ENCODE results near the gene LPAR1.

The LPAR1 gene

DNA sequence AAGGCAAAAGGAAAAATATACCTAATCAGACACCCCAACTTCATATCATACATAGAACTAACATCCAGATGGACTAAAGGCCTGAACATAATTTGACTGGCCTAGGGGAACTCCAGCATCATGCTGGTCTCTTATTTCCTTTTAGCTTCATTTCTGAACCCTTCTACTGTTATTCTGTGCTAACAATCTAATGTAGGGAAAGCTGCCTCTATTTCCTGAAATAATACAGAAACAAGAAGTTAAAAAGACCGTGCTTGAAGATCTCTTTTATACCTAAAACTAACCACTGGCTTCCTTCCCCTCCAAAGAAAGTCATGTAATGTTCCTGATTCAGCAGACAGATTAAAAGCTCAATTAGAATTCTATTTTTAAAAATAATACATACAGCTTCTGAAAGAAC is 36.7 kb downstream of the LPAR1 start:
- H3K4me3 ChIP-seq (ENCODE audit: low read depth, low read length): no peak overlapping the region
- no peak for TF ChIP-seq CTCF (IDR thresholded peaks at IDR 0.05; ENCODE audit: low read depth, low read length)

DNA sequence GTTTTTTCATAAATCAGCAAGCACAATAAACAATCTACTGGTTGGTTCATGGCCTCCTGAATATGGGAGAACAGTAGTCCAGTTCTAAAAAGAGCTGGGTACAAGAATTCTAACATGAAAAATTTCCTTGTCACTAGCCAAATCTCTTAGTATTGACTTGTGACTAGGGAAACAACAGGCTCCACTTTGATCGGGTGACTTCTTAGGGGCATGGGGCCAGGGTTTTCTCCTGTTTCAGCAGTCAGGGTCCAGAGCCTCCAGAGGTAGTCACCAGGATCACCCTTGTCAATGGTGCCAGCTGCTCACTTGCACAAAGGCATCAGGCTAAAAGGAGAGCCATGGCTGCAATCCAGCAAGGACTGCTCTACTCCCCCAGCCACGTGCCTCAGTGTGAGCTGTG is 38.1 kb downstream of the LPAR1 start:
- no peak for TF ChIP-seq CTCF (IDR thresholded peaks at IDR 0.05; ENCODE audit: low read depth, low read length)
- H3K4me3 ChIP-seq (ENCODE audit: low read depth, low read length): no peak overlapping the region

DNA sequence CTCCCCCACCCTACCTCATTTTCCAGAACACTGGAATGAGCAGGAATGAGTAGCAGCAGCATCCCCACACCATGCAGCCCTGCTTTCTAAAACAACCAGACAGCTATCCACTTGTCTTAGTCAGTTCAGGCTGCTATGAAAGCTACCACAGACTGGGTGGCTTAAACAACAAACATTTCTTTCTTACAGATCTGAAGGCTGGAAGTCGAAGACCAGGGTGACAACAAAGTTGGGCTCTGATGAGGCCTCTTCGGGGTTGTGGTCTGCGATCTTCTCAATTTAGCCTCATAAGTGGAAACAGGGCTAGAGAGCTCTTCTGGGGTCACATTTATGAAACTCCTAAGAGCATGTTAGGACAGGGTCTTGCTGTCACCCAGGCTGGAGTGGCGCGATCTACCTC is 38.9 kb downstream of the LPAR1 start:
- H3K4me3 ChIP-seq (ENCODE audit: low read depth, low read length): no peak overlapping the region
- TF ChIP-seq CTCF (IDR thresholded peaks at IDR 0.05; ENCODE audit: low read depth, low read length): no peak

DNA sequence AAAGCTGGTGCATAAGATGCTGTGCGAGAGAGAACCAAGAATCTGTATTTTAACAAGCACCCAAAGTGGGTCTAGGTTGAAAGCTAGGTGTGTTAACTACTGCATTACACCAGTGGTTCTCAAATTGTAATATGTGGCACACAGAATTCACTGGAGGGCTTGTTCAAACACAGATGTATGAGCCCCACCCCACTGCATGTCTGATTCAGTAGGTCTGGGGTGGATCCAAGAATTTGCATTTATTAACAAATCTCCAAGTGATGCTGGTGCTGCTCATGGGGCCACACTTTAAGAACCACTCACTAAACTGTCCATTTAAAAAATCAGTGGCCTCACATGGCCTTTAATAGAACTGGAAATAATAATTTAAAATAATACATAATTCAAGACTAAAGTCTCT is 40.4 kb downstream of the LPAR1 start:
- H3K4me3 ChIP-seq (ENCODE audit: low read depth, low read length): no peak overlapping the region
- TF ChIP-seq CTCF (IDR thresholded peaks at IDR 0.05; ENCODE audit: low read depth, low read length): no peak

GRCh38 chr9:110996436-110997220 is 41.6 kb downstream of the LPAR1 start:
- no peak overlapping the region for H3K4me3 ChIP-seq (ENCODE audit: low read depth, low read length)
- TF ChIP-seq CTCF (IDR thresholded peaks at IDR 0.05; ENCODE audit: low read depth, low read length): no peak

DNA sequence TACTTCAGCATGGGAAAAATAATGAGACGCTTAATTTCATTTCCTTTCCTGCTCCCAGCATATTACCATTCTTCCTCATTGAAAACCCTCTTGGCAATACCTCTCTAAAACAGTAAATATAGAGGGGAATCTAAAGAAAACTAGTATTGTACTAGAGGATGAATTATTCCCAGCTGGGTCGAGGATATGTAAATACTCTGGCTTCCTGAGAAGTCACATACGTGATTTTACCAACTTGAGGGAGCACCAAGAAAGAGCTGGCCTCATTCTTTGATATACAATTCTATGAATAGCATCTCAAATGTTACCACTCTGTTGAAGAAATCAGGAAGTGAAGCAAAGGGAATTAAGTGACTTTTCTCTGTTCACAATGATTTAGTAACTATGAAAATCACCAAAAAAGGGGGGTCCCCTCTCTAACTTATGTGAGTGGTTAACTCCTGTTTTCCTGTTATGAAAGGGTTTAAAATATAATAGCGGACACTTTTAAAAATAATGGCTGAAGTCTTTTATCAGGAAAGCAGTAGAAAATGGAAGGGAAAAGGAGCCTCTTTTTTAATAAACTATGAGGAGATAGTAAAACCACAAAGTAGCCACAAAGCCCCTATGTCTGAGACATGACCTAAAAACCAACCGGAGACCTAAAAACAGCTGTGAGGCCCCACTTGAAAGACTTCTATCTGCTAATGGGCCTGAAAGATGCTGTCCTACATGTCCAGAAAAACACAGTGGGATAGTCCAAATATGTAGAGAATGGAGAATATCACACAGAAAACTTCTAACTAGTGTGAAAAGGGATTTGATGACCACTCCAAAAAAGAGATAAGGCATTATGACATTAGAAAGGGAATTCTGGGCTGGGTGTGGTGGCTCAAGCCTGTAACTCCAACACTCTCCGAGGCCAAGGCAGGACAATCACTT is 42.6 kb downstream of the LPAR1 start:
- no peak for TF ChIP-seq CTCF (IDR thresholded peaks at IDR 0.05; ENCODE audit: low read depth, low read length)
- H3K4me3 ChIP-seq (ENCODE audit: low read depth, low read length): no peak overlapping the region

DNA sequence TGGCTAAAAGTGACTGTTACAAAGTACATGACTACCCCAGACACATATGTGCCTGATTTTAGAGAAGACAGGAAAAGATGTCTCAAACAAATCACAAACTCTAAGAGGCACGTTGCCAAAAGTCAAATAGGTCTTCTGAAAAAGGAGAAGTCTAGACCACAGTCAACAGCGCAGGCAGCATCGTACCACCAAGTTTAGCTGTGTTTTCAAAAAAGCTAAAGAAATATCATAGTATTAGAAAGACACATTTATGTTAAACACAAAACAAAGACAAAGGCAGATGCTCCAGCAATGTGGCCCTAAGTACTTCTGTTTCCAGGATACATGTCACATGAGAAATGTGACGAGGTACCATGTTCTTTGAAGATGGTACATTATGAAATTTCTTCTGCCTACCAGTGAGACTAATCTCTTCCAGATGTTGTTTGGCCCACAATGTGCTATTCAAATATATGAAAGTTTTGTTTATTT is 43.5 kb downstream of the LPAR1 start:
- TF ChIP-seq CTCF (IDR thresholded peaks at IDR 0.05; ENCODE audit: low read depth, low read length): no peak
- H3K4me3 ChIP-seq (ENCODE audit: low read depth, low read length): no peak overlapping the region

Measured in WI38 (cell line).